ENCODE results near the gene CAMSAP2.
"Not testable (repeated sequence)": the region's sequence is repeated elsewhere in the genome, so short reads cannot be mapped to it uniquely, and the experiment has no call there.

CAMSAP2 gene

GRCh38 chr1:200738949-200739651 lies 407 bp downstream of the CAMSAP2 start:
- intact Hi-C loops (cut with DNase I): loop anchor here (1.0 to 2.0 kb wide), 2 partner anchors 64 to 70 kb away; partner anchors contain the start of gene DDX59
- DNase-seq: peak; percentile 69 to 96 (median 78)

- intact Hi-C loops (cut with DNase I): loop anchor here (1.0 to 2.0 kb wide), 2 partner anchors 63 to 71 kb away; partner anchors contain the start of gene DDX59
- DNase-seq: peak in 4 of 10 donors; percentile 9 to 79 (median 26)
Observed at GRCh38 chr1:200739702-200740570, 1.2 kb downstream of the CAMSAP2 start.

- no peak for DNase-seq
- intact Hi-C loops (cut with DNase I): no loop called here
Observed at GRCh38 chr1:200740571-200741208, 2.0 kb downstream of the CAMSAP2 start.

GRCh38 chr1:200741551-200742207 lies 3.0 kb downstream of the CAMSAP2 start:
- DNase-seq: no peak
- intact Hi-C loops (cut with DNase I): no loop called here

- DNase-seq: no peak
- intact Hi-C loops (cut with DNase I): no loop called here
Observed at GRCh38 chr1:200744143-200744542, 5.5 kb downstream of the CAMSAP2 start.

GRCh38 chr1:200749090-200749489 lies 10.4 kb downstream of the CAMSAP2 start:
- intact Hi-C loops (cut with DNase I): no loop called here
- peak in 7 of 10 donors; percentile 18 to 93 (median 51) for DNase-seq

DNA sequence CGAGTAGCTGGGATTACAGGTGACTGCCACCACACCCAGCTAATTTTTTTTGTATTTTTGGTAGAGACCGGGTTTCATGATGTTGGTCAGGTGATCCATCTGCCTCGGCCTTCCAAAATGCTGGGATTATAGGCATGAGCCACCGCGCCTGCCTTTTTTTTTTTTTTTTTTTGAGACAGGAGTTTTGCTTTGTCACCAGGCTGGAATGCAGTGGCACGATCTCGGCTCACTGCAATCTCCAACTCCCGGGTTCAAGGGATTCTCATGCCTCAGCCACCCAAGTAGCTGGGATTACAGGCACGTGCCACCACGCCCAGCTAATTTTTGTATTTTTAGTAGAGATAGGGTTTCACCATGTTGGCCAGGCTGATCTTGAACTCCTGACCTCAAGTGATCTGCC lies 12.1 kb downstream of the CAMSAP2 start:
- intact Hi-C loops (cut with DNase I); DNase-seq: not testable (repeated sequence)

GRCh38 chr1:200751717-200752116 lies 13.0 kb downstream of the CAMSAP2 start:
- DNase-seq: no peak
- intact Hi-C loops (cut with DNase I): no loop called here

- DNase-seq: peak in 2 of 10 donors; percentile 70 to 72
- intact Hi-C loops (cut with DNase I): no loop called here
Observed at GRCh38 chr1:200753650-200754198, 15.0 kb downstream of the CAMSAP2 start.

DNA sequence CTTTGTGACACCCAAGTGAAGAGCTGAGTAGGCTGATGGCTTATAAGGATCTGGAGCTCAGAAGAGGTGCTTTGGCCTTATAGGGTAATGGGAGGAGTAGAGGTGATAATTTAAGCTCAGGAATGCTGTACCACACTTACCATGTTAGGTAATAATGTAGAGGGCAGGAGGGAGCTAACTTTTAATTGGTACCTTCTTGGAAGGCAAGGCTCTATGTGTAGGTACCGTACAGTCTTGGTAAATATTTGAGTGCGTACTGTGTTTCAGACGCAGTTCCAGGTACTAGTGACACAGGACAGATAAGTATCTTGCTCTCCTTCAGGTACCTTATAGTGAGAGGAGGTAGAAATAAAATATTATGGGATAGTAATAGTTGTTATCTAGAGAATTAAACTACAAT lies 16.8 kb downstream of the CAMSAP2 start:
- intact Hi-C loops (cut with DNase I): no loop called here
- no peak for DNase-seq

DNA sequence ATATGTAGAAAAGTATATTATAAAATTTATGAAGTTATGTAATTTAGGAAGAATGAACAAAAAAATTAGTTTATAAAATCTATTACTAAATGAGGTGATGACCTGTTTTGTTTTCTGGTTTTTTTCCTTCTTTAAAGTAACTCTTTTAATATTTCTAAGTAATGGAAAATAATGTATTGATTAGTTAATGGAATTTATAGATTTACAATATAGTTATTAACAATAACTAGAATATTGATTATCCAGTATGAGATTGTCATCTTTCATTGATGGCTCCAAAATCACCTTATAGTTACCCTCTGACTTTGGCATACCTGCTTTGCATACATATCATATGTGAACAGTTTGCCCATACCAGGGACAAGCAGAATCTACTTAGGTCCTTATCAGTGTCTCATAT lies 23.4 kb downstream of the CAMSAP2 start:
- DNase-seq: no peak
- intact Hi-C loops (cut with DNase I): no loop called here

DNA sequence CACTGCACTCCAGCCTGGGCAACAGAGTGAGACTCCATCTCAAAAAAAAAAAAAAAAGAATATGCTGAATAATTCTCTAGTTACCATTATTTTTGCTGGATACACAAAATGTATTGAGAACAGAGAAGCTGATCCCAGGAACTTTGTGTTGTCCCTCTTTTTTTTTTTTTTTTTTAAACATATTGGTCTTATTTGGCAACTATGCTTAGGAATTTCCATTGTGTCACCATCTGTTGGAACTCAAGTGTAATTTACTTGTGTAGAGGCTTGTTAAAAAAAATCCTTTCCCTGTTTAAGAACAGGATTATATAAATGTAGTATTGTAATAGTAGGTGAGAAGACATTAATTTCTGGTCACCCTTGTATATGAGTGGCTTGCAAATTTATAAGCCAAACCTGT lies 28.6 kb downstream of the CAMSAP2 start:
- DNase-seq: no peak
- intact Hi-C loops (cut with DNase I): no loop called here

- intact Hi-C loops (cut with DNase I): no loop called here
- no peak for DNase-seq
Observed at GRCh38 chr1:200771625-200772555, 33.2 kb downstream of the CAMSAP2 start.

GRCh38 chr1:200774311-200774710 lies 35.6 kb downstream of the CAMSAP2 start:
- no peak for DNase-seq
- intact Hi-C loops (cut with DNase I): no loop called here

DNA sequence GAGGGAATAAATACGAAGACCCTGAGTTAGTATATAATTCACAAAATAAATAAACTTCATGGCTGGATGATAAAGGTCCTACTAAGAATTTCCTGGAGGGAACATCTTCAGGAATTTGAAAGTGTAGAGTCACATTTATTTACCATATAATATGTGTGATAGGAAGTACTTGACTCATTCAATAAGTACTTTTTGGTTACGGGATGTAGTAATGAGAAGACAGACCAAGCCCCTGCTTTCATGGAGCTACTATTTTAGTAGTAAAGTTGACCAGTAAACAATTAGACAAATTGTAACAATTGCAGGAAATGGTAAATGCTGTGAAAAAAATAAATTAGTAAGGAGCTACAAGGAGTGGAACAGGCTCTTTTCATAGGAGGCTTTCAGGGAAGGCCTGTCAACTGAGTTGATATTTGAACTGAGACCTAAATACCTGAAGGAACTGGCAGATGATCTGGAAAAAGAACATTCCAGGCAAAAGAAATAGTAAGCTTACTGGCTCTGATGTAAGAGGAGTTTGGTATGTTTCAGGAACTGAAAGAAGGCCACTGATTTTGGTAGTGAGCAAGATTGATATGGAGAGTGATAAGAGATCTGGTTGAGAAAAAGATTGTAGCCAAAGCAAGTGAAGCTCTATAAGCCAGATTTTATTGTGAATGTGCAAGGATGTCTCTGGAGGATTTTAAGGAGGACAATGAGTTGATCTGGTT lies 36.2 kb downstream of the CAMSAP2 start:
- DNase-seq: no peak
- intact Hi-C loops (cut with DNase I): no loop called here

- intact Hi-C loops (cut with DNase I): no loop called here
Observed at GRCh38 chr1:200775850-200776249, 37.2 kb downstream of the CAMSAP2 start.

GRCh38 chr1:200776949-200777348 lies 38.3 kb downstream of the CAMSAP2 start:
- no peak for DNase-seq

More at GRCh38 chr1:200775850-200776249, 37.2 kb downstream of the CAMSAP2 start:
- no peak for DNase-seq

DNA sequence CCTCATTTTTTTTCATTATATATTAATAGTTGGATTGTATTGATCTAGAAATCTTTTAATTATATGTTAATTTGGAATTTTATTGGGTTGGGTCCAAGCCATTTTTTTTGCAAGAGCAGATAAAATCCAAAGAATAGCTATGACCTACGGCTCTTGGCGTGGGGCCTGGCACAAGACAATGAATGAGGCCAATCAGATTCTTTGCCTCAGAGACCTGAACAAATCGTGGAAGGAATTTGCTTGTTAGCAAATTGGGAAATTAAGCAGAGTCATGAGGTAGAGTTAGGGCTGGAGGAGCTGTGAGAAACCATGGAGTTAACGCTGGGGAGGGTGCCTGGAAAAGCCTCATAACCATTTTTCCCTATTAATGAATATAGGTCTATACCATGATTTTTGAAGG lies 40.1 kb downstream of the CAMSAP2 start:
- intact Hi-C loops (cut with DNase I): no loop called here
- DNase-seq: no peak

More at GRCh38 chr1:200776949-200777348, 38.3 kb downstream of the CAMSAP2 start:
- intact Hi-C loops (cut with DNase I): no loop called here

Data from posterior cingulate gyrus (tissue), 11 donors.